HG03354 (cell line): Measurements from ENCODE around the gene WAC.
"Not testable (repeated sequence)": the region's sequence is repeated elsewhere in the genome, so short reads cannot be mapped to it uniquely, and the experiment has no call there.

Experiments
- ATAC-seq: cut with Tn5 transposase; IDR thresholded peaks from one replicate; pipeline ENCODE4 v1.9.1; 2021; ENCODE audit warnings: mild to moderate bottlenecking; ENCODE audit not compliant: unreplicated experiment, poor library complexity, severe bottlenecking

WAC gene

GRCh38 chr10:28532337-28533185 lies at the start of gene WAC:
WAC (plus strand) TSS chr10:28533118; CDS start chr10:28533580, 462 bp downstream.
- ATAC-seq: peak; percentile 81

- no peak for ATAC-seq
Measured at GRCh38 chr10:28489206-28489605, 43.7 kb upstream of the WAC start.

- not testable (repeated sequence) for ATAC-seq
Measured at GRCh38 chr10:28490256-28490865, 42.6 kb upstream of the WAC start.

GRCh38 chr10:28492116-28492920 lies 40.6 kb upstream of the WAC start:
- no peak for ATAC-seq

GRCh38 chr10:28494420-28494819 lies 38.5 kb upstream of the WAC start:
- no peak for ATAC-seq

- ATAC-seq: no peak
Measured at GRCh38 chr10:28495084-28495483, 37.8 kb upstream of the WAC start.

GRCh38 chr10:28496017-28496416 lies 36.9 kb upstream of the WAC start:
- ATAC-seq: no peak

GRCh38 chr10:28496481-28496961 lies 36.4 kb upstream of the WAC start:
- ATAC-seq: no peak

- no peak for ATAC-seq
Measured at GRCh38 chr10:28497313-28498126, 35.4 kb upstream of the WAC start.

- not testable (repeated sequence) for ATAC-seq
Measured at GRCh38 chr10:28500203-28500602, 32.7 kb upstream of the WAC start.

GRCh38 chr10:28503114-28503513 lies 29.8 kb upstream of the WAC start:
- no peak for ATAC-seq

GRCh38 chr10:28505359-28505959 lies 27.5 kb upstream of the WAC start:
- ATAC-seq: no peak

GRCh38 chr10:28508304-28508925 lies 24.5 kb upstream of the WAC start:
- ATAC-seq: no peak

- no peak for ATAC-seq
Measured at GRCh38 chr10:28509286-28509685, 23.6 kb upstream of the WAC start.

GRCh38 chr10:28514648-28515047 lies 18.3 kb upstream of the WAC start:
- ATAC-seq: no peak

- no peak for ATAC-seq
Measured at GRCh38 chr10:28520346-28520745, 12.6 kb upstream of the WAC start.

- ATAC-seq: not testable (repeated sequence)
Measured at GRCh38 chr10:28520828-28521227, 12.1 kb upstream of the WAC start.

GRCh38 chr10:28521961-28522360 lies 11.0 kb upstream of the WAC start:
- not testable (repeated sequence) for ATAC-seq
